ENCODE results near the gene CACNA1I. TPM values are rescaled to one million over a fixed set of nuclear protein-coding genes. Genes with fewer than 3 reads are reported as not detected.

The CACNA1I gene
- total and polyA plus RNA-seq, 9 donors, result 0.02 to 0.23 (median 0.09) TPM; not detected in 1

- H3K9me3 ChIP-seq, result no peaks in the 10 kb centered on the region
- intact Hi-C loops (cut with DNase I), result no loop called here
- DNase-seq, result no peak
- no peaks in the 10 kb centered on the region for H3K36me3 ChIP-seq
- 81 to 83% (median 82%) methylated on average over 13 to 14 of the region's 14 CpGs for WGBS, 3 donors
- TF ChIP-seq EP300 (IDR thresholded peaks at IDR 0.05) (no peak), POLR2A (IDR thresholded peaks at IDR 0.05) (no peak), CTCF (IDR thresholded peaks at IDR 0.05) (no peak)
- no peaks in the 10 kb centered on the region for H3K27me3 ChIP-seq
- no peak overlapping the region for H3K27ac ChIP-seq
- no peaks in the 10 kb centered on the region for H3K4me1 ChIP-seq (ENCODE audit: insufficient read depth)
- H3K4me3 ChIP-seq, result no peak overlapping the region
These were observed 4.4 kb downstream of the CACNA1I start for GRCh38 chr22:39574779-39575551.

GRCh38 chr22:39575552-39575825 lies 4.9 kb downstream of the CACNA1I start:
- Histone ChIP-seq H3K27me3 (no peaks in the 10 kb centered on the region), H3K4me3 (no peak overlapping the region), H3K9me3 (no peaks in the 10 kb centered on the region), H3K36me3 (no peaks in the 10 kb centered on the region), H3K27ac (no peak overlapping the region), H3K4me1 (ENCODE audit: insufficient read depth) (no peaks in the 10 kb centered on the region)
- WGBS, 3 donors, result 90 to 94% (median 93%) methylated on average over 2 of the region's 2 CpGs
- DNase-seq, result no peak
- no peak for TF ChIP-seq POLR2A (IDR thresholded peaks at IDR 0.05)
- no peak for TF ChIP-seq CTCF (IDR thresholded peaks at IDR 0.05)
- no peak for TF ChIP-seq EP300 (IDR thresholded peaks at IDR 0.05)
- intact Hi-C loops (cut with DNase I), result no loop called here

GRCh38 chr22:39576027-39576426 lies 5.5 kb downstream of the CACNA1I start:
- no peaks in the 10 kb centered on the region for H3K4me1 ChIP-seq (ENCODE audit: insufficient read depth)
- TF ChIP-seq POLR2A (IDR thresholded peaks at IDR 0.05), result no peak
- H3K9me3 ChIP-seq, result no peaks in the 10 kb centered on the region
- no peaks in the 10 kb centered on the region for H3K27me3 ChIP-seq
- 86 to 88% (median 86%) methylated on average over 4 of the region's 4 CpGs for WGBS, 3 donors
- no peak overlapping the region for H3K4me3 ChIP-seq
- no peak overlapping the region for H3K27ac ChIP-seq
- intact Hi-C loops (cut with DNase I), result no loop called here
- no peak for DNase-seq
- no peaks in the 10 kb centered on the region for H3K36me3 ChIP-seq

GRCh38 chr22:39577366-39577765 lies 6.8 kb downstream of the CACNA1I start:
- WGBS, 3 donors, result 89 to 92% (median 90%) methylated on average over 21 of the region's 21 CpGs
- DNase-seq, result no peak
- H3K9me3 ChIP-seq, result no peaks in the 10 kb centered on the region
- TF ChIP-seq CTCF (IDR thresholded peaks at IDR 0.05) (no peak), POLR2A (IDR thresholded peaks at IDR 0.05) (no peak), EP300 (IDR thresholded peaks at IDR 0.05) (no peak)
- intact Hi-C loops (cut with DNase I), result no loop called here
- no peaks in the 10 kb centered on the region for H3K36me3 ChIP-seq
- no peaks in the 10 kb centered on the region for H3K27me3 ChIP-seq
- H3K27ac ChIP-seq, result no peak overlapping the region
- H3K4me3 ChIP-seq, result no peak overlapping the region
- H3K4me1 ChIP-seq (ENCODE audit: insufficient read depth), result no peaks in the 10 kb centered on the region

GRCh38 chr22:39577900-39578299 lies 7.3 kb downstream of the CACNA1I start:
- no peaks in the 10 kb centered on the region for H3K9me3 ChIP-seq
- no peak overlapping the region for H3K4me3 ChIP-seq
- intact Hi-C loops (cut with DNase I), result no loop called here
- H3K27ac ChIP-seq, result no peak overlapping the region
- 93 to 95% (median 95%) methylated on average over 7 of the region's 7 CpGs for WGBS, 3 donors
- no peak for TF ChIP-seq EP300 (IDR thresholded peaks at IDR 0.05)
- no peak for TF ChIP-seq POLR2A (IDR thresholded peaks at IDR 0.05)
- TF ChIP-seq CTCF (IDR thresholded peaks at IDR 0.05), result no peak
- no peaks in the 10 kb centered on the region for H3K27me3 ChIP-seq
- H3K36me3 ChIP-seq, result no peaks in the 10 kb centered on the region
- no peak for DNase-seq
- H3K4me1 ChIP-seq (ENCODE audit: insufficient read depth), result no peaks in the 10 kb centered on the region
